GM21447 (cell line): ENCODE data around the gene NPIPA5.
"Not testable (repeated sequence)": the region's sequence is repeated elsewhere in the genome, so short reads cannot be mapped to it uniquely, and the experiment has no call there.

Experiments used
- ATAC-seq: cut with Tn5 transposase; IDR thresholded peaks from one replicate; pipeline ENCODE4 v1.9.1; 2021; ENCODE audit not compliant: unreplicated experiment

NPIPA5 gene

GRCh38 chr16:15393025-15393424 is 14.9 kb upstream of the NPIPA5 start:
- not testable (repeated sequence) for ATAC-seq

DNA sequence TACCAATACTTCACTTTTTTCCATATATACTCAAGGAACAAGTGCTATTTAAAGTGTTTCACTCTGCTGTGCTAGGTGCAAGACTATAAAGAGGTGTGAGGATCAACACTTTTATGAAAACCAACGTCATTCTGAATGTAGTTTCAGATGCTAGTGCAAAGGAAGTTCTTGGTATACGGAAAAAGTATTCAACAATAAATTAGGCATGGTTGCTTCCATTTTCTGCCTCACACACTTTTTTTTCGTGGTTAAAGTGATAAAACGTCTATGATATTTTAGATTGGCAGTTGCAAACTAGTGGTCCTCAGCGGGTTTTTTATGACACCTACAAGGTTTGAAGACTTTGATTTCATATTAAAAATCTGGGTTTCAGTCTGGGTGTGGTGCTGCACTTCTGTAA is 11.8 kb upstream of the NPIPA5 start:
- ATAC-seq, result not testable (repeated sequence)

DNA sequence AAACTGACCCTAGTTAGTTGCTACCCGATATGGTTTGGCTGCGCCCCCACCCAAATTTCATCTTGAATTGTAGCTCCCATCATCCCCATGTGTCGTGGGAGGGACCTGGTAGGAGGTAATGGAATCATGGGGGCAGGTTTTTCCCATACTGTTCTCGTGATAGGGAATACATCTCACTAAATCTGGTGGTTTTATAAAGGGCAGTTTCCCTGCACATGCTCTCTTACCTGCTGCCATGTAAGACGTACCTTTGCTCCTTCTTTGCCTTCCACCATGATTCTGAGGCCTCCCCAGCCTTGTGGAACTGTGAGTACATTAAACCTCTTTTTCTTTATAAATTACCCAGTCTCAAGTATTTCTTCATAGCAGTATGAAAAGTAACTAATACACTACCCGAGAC is 10.0 kb upstream of the NPIPA5 start:
- ATAC-seq, result not testable (repeated sequence)

DNA sequence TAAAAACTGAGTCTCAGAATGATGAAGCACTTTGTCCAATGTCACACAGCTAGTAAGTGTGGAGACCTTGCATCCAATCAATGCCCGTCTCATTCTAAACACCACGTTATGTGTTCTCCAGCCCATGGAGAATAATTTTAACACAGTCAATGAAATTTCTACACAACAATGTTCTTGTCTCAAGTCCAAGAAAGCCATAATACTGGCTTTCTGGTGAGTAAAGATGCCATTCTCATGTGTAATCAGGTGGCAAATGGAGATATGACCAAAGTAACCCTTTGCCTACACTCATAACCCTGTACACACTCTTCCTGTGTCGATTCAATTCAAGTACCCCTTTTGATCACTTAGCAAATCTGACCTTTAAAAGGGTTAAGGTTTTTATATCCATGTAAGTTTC is 4.7 kb upstream of the NPIPA5 start:
- ATAC-seq, result not testable (repeated sequence)

- not testable (repeated sequence) for ATAC-seq
Measured at GRCh38 chr16:15357495-15357894, 20.6 kb downstream of the NPIPA5 start.

GRCh38 chr16:15354846-15355245 is 23.2 kb downstream of the NPIPA5 start:
- not testable (repeated sequence) for ATAC-seq

- not testable (repeated sequence) for ATAC-seq
Measured at GRCh38 chr16:15352852-15353251, 25.2 kb downstream of the NPIPA5 start.

DNA sequence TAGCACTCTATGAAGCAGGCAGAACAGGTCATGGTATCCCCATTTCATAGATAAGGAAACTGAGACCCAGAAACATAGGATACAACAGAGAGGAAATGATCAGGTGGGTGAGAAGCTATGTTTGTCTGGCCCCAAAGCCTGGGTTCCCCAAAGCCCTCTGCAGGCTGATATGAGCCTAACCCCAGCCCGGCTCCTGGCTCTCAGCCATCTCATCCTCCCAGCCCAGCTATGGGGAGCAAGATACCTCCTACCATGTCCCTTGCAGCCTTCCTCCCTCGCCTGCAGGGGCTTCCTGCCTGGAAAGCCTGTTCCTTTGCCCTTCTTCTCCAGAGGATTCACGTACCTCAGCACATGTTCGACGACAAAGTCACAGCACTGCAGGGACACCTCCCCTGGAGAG is 26.3 kb downstream of the NPIPA5 start:
- not testable (repeated sequence) for ATAC-seq

DNA sequence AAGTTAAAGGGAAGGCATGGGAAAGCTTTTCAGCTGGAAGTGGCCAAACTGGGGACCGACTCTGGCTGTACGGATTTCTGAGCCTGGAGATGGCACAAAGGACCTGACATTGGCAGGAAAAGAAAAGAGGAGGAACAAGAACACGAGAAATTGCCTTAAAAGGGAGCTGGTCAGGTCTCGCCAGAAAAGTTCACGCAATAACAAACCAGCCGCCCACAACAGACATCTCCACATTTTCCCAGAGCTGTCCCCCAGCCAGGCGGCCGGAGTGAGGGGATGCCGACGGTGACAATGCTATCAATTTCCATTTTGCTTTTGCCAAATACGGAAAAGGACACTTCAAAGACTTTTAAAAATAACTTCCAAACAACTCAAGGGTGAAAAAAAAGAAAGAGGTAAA is 26.8 kb downstream of the NPIPA5 start:
- ATAC-seq, result not testable (repeated sequence)

GRCh38 chr16:15348721-15349120 is 29.4 kb downstream of the NPIPA5 start:
- not testable (repeated sequence) for ATAC-seq

DNA sequence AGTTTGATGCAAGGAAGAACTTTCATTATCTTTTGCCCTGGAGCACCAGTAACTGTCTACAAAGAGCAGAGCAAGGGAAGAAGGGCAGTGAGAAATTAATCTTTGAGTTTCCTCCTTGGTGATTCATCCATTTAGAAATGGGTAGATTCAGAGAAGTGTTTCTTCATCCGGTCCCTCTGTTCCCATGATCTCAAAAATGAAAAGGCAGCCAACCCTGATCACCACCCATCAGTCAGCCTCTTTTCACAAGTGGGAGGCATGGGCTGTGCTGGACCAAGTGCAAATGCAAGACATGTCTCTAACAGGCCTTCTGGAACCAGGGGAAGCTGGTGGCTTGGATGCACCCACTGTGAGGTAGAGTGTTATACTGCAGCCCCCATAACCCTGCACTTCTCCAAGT is 35.8 kb downstream of the NPIPA5 start:
- ATAC-seq, result not testable (repeated sequence)

GRCh38 chr16:15338986-15339385 is 39.1 kb downstream of the NPIPA5 start:
- not testable (repeated sequence) for ATAC-seq

DNA sequence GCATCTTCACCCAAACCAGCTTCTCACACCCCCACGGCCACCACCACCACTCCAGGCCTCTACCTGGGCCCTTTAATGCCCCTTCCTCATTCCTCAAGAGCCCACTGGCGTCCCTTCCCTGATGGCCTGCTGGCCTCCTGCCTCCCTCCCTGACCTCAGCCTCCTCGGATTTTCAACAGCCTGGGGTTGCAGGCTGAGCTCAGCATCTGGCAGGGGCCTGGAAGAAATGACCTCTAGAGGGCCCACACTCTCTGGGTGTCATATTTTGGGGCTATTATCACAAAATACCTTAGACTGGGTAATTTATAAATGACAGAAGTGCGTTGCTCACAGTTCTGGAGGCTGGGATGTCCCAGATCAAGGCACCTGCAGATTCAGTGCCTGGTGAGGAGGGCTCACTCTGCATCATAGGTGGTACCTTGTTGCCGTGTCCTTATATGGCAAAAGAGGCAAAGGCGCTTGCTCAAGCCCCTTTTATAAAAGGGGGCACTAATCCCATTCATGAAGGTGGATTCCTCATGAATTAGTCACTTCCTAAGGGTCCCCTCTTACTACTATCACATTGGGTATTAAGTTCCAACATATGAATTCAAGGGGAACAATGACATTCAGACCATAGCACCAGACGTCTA is 40.0 kb downstream of the NPIPA5 start:
- not testable (repeated sequence) for ATAC-seq

DNA sequence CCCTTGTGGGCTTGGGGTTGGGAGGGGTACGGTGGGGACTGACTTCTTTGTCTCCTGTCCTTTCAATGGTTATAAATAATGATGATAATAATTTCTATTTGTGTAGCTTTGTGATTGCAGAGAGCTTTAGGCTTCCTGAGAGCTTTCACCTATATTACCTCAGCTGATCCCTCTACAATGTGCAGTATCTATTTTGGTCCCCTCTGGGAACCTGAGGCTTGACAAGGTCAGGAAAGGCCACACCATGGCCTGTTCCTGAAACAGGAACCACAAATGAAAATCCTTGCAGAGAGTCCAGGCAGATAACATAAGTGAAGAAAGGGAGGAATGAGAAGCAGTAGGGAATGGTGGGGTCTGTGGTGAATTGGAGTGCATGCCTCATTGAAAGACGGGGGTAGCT is 42.5 kb downstream of the NPIPA5 start:
- not testable (repeated sequence) for ATAC-seq

DNA sequence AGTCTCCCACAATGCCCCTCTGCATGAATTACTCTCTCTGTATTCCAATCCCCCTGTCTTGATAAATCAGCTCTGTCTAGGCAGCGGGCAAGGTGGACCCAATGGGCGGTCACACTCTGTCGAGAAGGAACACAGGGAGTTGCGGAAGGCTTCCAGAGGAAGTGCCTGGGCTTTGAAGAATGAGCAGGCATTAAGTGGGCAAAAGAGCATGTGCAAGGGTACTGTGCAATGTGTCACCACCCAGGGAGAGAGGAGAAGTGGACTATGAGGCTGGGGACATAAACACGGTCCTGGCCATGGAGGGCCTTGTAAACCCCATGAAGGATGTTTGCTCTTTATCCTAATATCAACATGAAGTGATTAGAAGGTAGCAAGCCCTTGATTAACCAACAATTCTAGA is 44.1 kb downstream of the NPIPA5 start:
- not testable (repeated sequence) for ATAC-seq

GRCh38 chr16:15330978-15331377 is 47.1 kb downstream of the NPIPA5 start:
- not testable (repeated sequence) for ATAC-seq

DNA sequence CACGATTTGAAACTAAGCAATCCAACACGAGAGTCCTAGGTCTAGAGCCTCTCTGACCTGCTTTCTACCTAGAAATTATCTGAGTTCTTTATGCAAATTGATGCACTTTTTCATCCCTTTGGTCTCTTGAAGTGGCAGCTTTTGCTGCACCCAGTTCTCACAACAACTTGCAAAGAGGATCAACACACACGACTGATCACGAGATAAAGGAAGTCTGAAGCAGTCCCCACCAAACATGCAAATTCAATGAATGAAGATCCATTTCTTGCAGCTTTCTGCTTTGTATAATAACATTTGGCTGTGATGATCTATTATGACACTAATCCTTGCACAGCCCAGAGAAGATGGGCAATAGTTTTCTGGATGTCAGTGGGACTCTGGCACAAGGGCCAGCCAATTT is 53.1 kb downstream of the NPIPA5 start:
- not testable (repeated sequence) for ATAC-seq

- not testable (repeated sequence) for ATAC-seq
Measured at GRCh38 chr16:15323373-15323772, 54.7 kb downstream of the NPIPA5 start.

GRCh38 chr16:15321221-15321620 is 56.9 kb downstream of the NPIPA5 start:
- not testable (repeated sequence) for ATAC-seq

GRCh38 chr16:15314562-15314961 is 63.5 kb downstream of the NPIPA5 start:
- ATAC-seq, result not testable (repeated sequence)
